ENCODE measurements around the gene TMEM134. TPM values are rescaled to one million over a fixed set of nuclear protein-coding genes. Genes with fewer than 3 reads are reported as not detected.

The TMEM134 gene
- total and polyA plus RNA-seq, 4 donors = 10.2 to 86.9 (median 63.5) TPM

DNA sequence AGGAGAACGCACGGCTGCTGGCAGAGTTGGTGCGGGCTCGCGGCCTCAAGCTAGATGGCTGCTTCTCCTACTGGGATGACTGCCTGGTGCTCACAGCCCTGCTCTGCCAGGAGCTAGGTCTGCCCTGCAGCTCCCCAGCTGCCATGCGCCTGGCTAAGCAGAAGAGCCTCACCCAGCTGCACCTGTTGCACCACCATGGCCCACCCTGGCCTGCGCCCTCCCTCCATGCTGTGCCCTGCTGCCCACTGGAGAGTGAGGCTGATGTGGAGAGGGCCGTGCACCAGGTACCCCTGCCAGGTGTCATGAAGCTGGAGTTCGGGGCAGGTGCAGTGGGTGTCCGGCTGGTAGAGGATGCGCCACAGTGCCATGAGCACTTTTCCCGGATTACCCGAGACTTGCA is 45.6 kb downstream of the TMEM134 start:
- Histone ChIP-seq H3K27me3 (ENCODE audit: control insufficient read depth in 4 of 4, insufficient read depth in 4 of 4, low read length in 3 of 4) (no peaks in the 10 kb centered on the region), H3K9ac (ENCODE audit: low read depth in 1 of 2, low read length in 2 of 2) (no peak overlapping the region), H3K9me3 (ENCODE audit: control insufficient read depth in 4 of 4, low read length in 3 of 4) (no peaks in the 10 kb centered on the region), H3K4me1 (ENCODE audit: control insufficient read depth in 4 of 4, insufficient read depth in 4 of 4, low read length in 3 of 4) (peaks cover 15 to 34% (median 25%) of the 10 kb centered on the region in 4 donors), H3K27ac (ENCODE audit: low read depth in 1 of 2, low read length in 2 of 2) (no peak overlapping the region), H3K4me3 (ENCODE audit: low read depth in 1 of 3, low read length in 3 of 3) (no peak overlapping the region), H3K36me3 (ENCODE audit: control insufficient read depth in 4 of 4, insufficient read depth in 3 of 4, low read depth in 1 of 4, low read length in 3 of 4) (no peaks in the 10 kb centered on the region)
- TF ChIP-seq FOXA1 (IDR thresholded peaks at IDR 0.05) = no peak
- no peak for TF ChIP-seq YY1 (IDR thresholded peaks at IDR 0.05)
- no peak for TF ChIP-seq EGR1 (IDR thresholded peaks at IDR 0.05; ENCODE audit: low read depth in 2 of 2)
- no peak for TF ChIP-seq RAD21 (IDR thresholded peaks at IDR 0.05)
- WGBS = 97% methylated on average over 13 of the region's 13 CpGs
- DNase-seq (ENCODE audit: low spot score) = no peak

- H3K9me3 ChIP-seq (ENCODE audit: control insufficient read depth in 4 of 4, low read length in 3 of 4) = no peaks in the 10 kb centered on the region
- H3K9ac ChIP-seq (ENCODE audit: low read depth in 1 of 2, low read length in 2 of 2) = no peak overlapping the region
- WGBS = 82% methylated on average over 6 of the region's 6 CpGs
- H3K4me1 ChIP-seq (ENCODE audit: control insufficient read depth in 4 of 4, insufficient read depth in 4 of 4, low read length in 3 of 4) = peaks cover 19 to 36% (median 28%) of the 10 kb centered on the region in 4 donors
- no peak for DNase-seq (ENCODE audit: low spot score)
- no peak overlapping the region for H3K4me3 ChIP-seq (ENCODE audit: low read depth in 1 of 3, low read length in 3 of 3)
- H3K27ac ChIP-seq (ENCODE audit: low read depth in 1 of 2, low read length in 2 of 2) = no peak overlapping the region
- H3K36me3 ChIP-seq (ENCODE audit: control insufficient read depth in 4 of 4, insufficient read depth in 3 of 4, low read depth in 1 of 4, low read length in 3 of 4) = no peaks in the 10 kb centered on the region
- no peaks in the 10 kb centered on the region for H3K27me3 ChIP-seq (ENCODE audit: control insufficient read depth in 4 of 4, insufficient read depth in 4 of 4, low read length in 3 of 4)
- TF ChIP-seq FOXA1 (IDR thresholded peaks at IDR 0.05) (no peak), EGR1 (IDR thresholded peaks at IDR 0.05; ENCODE audit: low read depth in 2 of 2) (no peak), RAD21 (IDR thresholded peaks at IDR 0.05) (no peak), GABPA (IDR thresholded peaks at IDR 0.05 in 1 of 2, conservative IDR thresholded peaks at IDR 0.05 in 1 of 2) (no peak), ZBTB33 (IDR thresholded peaks at IDR 0.05) (no peak), ATF3 (IDR thresholded peaks at IDR 0.05) (no peak), REST (IDR thresholded peaks at IDR 0.05) (no peak), JUND (IDR thresholded peaks at IDR 0.05) (no peak), YY1 (IDR thresholded peaks at IDR 0.05) (no peak), FOXA2 (IDR thresholded peaks at IDR 0.05) (no peak), HNF4A (conservative IDR thresholded peaks at IDR 0.05) (no peak), NR2F2 (IDR thresholded peaks at IDR 0.05) (no peak), RXRA (IDR thresholded peaks at IDR 0.05) (no peak), CTCF (IDR thresholded peaks at IDR 0.05; ENCODE audit: low read depth, low read length, missing input control) (no peak), SP1 (IDR thresholded peaks at IDR 0.05) (no peak), HNF4G (IDR thresholded peaks at IDR 0.05) (no peak), TAF1 (conservative IDR thresholded peaks at IDR 0.05) (no peak)
- TF ChIP-seq, protein P1, sequence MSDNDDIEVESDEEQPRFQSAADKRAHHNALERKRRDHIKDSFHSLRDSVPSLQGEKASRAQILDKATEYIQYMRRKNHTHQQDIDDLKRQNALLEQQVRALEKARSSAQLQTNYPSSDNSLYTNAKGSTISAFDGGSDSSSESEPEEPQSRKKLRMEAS (IDR thresholded peaks at IDR 0.05) = no peak
These were observed 46.2 kb downstream of the TMEM134 start for GRCh38 chr11:67422891-67423290.
